Fibroblast of gingiva (primary cell): ENCODE data around the gene RBM20.
"Not testable (repeated sequence)": the region's sequence is repeated elsewhere in the genome, so short reads cannot be mapped to it uniquely, and the experiment has no call there.

Experiments
- DNase-seq: peaks from one replicate; pipeline ENCODE4 v3.0.0-alpha.2; 2011; ENCODE audit warnings: low read depth

The RBM20 gene

GRCh38 chr10:110853921-110854605 lies 209.9 kb downstream of the RBM20 start:
- DNase-seq, result no peak

DNA sequence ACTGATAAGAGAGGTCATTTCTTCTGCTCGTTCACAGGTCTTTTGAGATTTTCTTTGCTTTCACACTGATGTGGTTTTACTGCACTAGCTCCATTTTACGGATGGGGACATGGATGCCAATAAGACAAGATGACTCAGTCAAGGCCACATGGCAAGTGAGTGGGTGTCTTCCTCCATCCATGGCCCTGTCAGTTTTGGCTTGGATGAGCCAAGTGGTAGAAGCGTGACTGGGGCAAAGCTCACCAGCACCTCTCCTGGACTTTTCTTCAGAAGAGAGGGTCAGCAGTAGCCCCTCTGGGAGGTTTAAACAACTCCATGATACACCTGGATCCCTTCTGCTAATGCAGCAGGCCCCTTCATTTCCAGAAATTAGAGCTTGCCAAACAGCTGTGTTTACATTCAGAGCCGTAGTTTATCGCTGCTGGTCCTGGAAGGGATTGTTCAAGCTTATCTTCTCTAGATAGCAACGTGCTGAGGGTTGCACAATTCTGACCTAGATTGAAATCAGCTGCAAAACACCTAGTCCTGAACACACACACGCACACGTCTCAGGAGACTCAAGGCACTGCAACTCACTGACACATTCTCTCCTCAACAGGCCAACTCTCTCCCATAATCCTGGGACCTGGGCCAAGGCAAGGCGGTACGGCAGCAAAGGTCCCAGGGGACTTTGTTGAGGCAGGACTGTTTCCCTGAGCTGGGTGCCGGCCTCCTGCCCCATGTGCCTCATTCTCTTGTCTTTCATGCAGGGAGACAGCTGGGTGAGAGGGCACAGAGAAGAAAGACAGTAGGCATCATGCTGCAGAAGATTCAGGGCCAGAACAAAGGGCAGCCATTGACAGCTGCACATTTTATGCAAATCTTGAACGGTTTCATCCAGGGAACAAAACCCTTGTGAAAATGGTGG lies 213.4 kb downstream of the RBM20 start:
- no peak for DNase-seq

DNA sequence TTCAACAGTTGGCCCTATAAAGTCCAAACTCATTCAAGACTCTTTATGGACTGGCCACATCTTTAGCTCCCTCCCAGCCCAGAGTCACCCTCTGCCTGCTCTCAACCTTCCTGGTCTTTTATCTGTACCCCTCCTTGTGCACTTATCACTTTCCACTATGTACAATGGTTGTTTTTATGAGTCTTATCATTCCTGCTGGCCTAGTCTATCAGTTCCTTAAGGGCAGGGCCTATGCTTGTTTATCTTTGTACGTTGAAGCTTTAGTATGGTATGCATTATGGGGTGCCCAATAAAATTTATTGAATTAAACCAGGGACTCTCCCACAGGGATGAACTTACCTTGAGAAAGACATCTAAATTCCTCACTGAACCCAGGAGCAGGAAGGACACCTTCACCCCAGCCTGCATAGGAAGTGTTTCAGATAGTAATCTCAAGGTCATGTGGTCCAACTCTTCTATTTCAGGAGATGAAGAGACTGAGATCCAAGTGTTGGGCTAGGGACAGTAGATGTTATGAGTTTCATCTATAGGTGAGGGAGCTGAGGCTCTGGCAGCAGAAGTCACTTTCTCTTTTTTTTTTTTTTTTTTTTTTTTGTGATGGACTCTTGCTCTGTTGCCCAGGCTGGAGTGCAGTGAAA lies 214.3 kb downstream of the RBM20 start:
- DNase-seq, result no peak

DNA sequence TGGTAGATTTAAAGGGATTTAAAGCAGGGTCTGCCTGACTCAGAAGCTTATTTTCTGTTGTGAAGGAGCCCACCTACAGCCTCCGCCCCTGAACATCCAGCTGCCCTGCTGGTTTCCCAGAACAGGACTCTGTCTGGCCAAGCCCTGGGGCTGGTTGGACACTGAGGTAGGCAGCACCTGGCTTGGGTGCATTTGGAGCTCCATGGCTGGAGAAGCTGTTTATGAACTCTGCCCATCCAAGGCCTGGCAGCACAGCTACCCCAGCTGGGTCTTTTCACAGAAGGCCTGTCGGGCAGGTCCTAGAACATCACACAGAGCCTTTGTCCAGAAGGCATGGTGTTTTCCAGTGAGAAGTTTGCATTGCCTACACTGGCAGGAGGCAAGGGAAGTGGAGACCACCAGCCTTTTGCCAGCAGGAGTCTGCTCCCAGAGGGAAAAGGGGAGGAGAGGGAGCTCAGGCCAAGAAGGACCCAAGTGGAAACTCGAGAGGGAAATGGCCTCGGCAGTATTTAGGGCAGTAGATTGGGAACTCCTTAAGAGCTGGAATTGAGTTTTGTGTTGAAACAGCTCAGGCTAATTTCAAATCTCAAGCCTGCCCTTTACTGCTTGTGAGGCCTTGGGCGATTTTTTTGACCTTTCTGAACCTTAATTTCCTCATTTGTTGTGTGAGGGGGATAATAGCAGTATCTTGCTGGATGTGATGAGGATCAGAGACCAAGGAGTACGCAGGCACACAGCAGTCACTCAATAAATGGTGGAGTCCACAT lies 215.3 kb downstream of the RBM20 start:
- DNase-seq, result peak; percentile 64

DNA sequence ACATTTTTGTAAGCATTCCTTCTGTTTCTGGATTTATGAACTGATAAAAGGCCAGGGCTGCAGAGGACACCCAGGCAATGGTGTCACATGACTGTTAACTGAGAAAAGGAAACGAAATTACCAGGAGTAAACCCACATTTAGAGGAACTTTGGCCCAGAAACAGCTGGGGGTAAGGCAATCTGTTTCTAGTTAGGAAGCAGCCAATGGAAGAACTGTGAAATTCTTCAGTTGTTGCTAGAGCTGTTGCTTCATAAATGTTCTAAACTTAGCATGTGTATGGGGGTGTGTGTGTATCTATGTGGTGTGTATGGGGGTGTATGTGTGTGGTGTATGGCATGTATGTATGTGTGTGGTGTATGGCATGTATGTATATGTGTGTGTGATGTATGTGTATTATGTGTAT lies 215.8 kb downstream of the RBM20 start:
- peak; percentile 94 for DNase-seq

- no peak for DNase-seq
These were observed 216.6 kb downstream of the RBM20 start for GRCh38 chr10:110860576-110861241.

- DNase-seq, result no peak
These were observed 217.3 kb downstream of the RBM20 start for GRCh38 chr10:110861476-110861875.

- DNase-seq, result no peak
These were observed 218.0 kb downstream of the RBM20 start for GRCh38 chr10:110861930-110862649.

- DNase-seq, result no peak
These were observed 218.8 kb downstream of the RBM20 start for GRCh38 chr10:110862961-110863360.

- DNase-seq, result peak; percentile 26
These were observed 219.2 kb downstream of the RBM20 start for GRCh38 chr10:110863361-110863760.

GRCh38 chr10:110863956-110864355 lies 219.8 kb downstream of the RBM20 start:
- no peak for DNase-seq

- DNase-seq, result no peak
These were observed 220.6 kb downstream of the RBM20 start for GRCh38 chr10:110864662-110865140.

DNA sequence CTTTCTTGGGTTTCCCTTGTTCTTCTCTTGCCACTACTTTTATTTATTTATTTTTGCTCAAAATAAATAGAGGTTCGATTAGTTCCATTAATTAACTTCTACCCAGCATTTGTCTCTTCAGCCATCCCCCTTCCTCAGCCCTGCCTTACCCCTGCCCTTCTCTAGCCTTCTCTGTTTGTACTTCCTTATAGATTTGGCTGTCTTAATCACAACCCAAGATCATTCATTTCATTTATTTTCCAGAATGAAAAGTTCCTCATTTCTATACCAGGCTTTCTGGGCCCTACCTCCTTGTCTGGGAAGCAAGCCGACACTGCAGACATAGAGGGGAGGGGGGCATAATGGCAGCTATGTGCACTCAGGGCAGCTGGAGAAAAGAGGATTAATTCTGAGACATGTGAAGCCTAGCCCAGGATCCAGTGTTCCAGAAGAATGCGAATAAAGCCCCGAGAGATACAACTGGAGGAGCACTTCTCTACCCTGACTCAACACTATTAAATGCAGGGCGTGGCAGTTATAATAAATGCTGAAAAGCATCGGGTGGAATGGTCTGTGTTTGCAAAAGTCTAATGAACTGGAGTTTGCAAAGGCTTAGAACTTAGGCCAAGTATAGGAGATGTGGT lies 221.2 kb downstream of the RBM20 start:
- peak; percentile 66 for DNase-seq

DNA sequence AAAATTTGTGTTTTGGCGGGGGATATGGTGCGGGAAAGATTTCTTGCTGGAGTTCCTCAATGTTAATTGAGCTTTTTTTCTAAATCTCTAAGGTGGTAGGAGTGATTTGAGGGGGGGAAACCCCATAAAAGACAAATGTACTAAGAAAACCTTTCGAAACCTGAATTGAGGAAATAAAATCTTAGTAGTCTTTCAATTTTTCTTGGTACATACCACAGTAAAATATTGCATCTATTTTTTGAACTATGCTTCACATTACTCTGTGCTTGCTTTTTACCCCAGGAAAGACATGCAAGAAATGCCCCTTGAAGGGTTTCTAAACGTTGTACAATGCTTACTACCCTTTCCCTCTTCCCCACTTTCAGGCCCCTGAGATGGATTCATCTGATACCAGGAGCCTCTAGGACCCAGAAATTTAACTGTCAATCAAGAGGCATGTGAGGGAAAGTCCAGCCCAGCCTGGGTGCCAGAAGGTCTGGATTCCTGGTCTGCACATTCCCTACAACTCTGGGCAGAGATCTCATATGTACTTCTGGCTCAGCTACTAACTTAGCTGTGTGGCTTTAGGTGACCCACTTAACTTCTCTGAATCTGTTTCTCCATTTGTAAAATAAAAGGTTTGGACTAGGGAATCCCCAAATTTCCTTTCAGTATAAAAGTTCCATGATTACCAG lies 221.8 kb downstream of the RBM20 start:
- peak; percentile 54 for DNase-seq

DNA sequence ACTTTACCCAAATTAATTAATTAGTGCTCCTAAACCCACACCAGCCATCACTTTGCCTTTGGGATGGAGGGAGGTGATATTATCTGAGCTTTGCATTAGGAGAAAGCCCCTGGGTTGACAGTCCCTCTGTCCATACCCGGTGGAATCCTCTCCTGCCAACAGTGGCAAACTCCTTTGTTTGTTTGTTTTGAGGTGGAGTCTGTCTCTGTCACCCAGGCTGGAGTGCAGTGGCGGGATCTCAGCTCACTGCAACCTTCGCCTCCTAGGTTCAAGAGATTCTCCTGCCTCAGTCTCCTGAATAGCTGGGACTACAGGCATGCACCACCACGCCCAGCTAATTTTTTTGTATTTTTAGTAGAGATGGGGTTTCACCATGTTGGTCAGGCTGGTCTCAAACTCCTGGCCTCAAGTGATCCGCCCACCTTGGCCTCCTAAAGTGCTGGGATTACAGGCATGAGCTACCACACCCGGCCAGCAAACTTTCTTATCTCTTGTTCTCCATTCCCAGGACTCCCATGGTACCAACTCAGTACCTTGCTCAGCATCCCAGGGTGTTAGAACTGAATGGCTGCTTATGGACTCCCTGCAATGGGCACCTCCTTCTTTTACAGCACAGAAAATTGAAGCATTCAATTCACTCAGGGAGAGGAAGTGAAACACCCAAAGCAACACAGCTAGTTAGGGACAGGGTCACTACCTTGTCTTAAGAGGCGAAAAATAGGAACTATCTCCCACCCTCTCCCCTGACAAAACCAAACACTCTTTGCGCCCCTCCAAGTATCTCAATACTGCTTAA lies 223.1 kb downstream of the RBM20 start:
- DNase-seq, result not testable (repeated sequence)

GRCh38 chr10:110867807-110868465 lies 223.8 kb downstream of the RBM20 start:
- no peak for DNase-seq

DNA sequence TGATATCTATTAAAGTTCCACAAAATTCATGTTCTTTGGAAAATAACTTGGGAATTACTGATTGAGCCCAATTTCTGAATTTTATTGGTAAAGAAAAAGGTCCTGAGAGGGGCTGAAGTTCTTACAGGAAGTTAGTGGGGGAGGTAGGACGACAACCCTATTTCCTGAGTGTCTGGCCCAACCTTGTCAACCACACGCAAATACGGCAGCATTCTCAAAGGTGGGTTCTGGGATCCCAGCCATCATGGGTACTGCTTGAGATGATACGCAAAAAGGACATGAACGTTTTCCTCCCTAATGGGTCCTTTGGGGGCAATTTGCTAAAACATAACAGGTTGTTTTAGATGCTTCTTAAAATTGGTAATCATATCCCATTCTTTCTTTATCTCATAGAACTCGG lies 224.8 kb downstream of the RBM20 start:
- DNase-seq, result no peak

GRCh38 chr10:110870823-110871297 lies 226.7 kb downstream of the RBM20 start:
- peak; percentile 71 for DNase-seq
